Tibial artery (tissue), 4 donors: ENCODE results near the gene CYP39A1.
A peak's percentile ranks its signal among the peaks of the same experiment; 100 is the strongest.

Experiments
- DNase-seq, 2 donors: peaks; one replicate each; pipeline ENCODE4 v3.0.0-alpha.2; 2019
- H3K27ac ChIP-seq, 2 donors: fragments of 200-600 bp; sonication (generic) in 1 of 2; 1 replicate in 1 of 2; 2 replicates in 1 of 2; pipeline ENCODE4 v1.5.1; 2018 to 2019; ENCODE audit warnings: mild to moderate bottlenecking in 1 of 2
- H3K27me3 ChIP-seq, 2 donors: fragments of 200-600 bp; sonication (generic) in 1 of 2; one replicate each; pipeline versions ENCODE4 v1.5.1 to v1.6.0; 2016 to 2019
- H3K36me3 ChIP-seq, 3 donors: fragments of 200-600 bp; sonication (generic) in 2 of 3; one replicate each; pipeline ENCODE4 v1.5.1; 2016 to 2019; ENCODE audit warnings: mild to moderate bottlenecking in 2 of 3
- H3K4me1 ChIP-seq, 4 donors: fragments of 200-600 bp; sonication (generic) in 2 of 4; 1 replicate in 3 of 4; 2 replicates in 1 of 4; pipeline ENCODE4 v1.5.1; 2016 to 2019
- H3K4me3 ChIP-seq, 2 donors: fragments of 200-600 bp; sonication (generic) in 1 of 2; 1 replicate in 1 of 2; 2 replicates in 1 of 2; pipeline ENCODE4 v1.5.1; 2018 to 2019; ENCODE audit warnings: mild to moderate bottlenecking in 2 of 2
- H3K9me3 ChIP-seq, 3 donors: fragments of 200-600 bp; sonication (generic) in 1 of 3; one replicate each; pipeline ENCODE4 v1.5.1; 2016 to 2019
- CTCF ChIP-seq, 2 experiments: fragments of 200-600 bp in 1 of 2; fragments of 450-650 bp in 1 of 2; IDR thresholded peaks; one replicate each; pipeline ENCODE4 v1.5.1; 2017 to 2019; ENCODE audit warnings: antibody characterized with exemption in 2 of 2, mild to moderate bottlenecking in 1 of 2, moderate library complexity in 1 of 2
- intact Hi-C: fragments of 100-400 bp; cut with DNase I; formaldehyde crosslinking; loops from one replicate; pipeline ENCODE4 v1.15.0; 2023; ENCODE audit warnings: low total_unique reads

Gene CYP39A1

GRCh38 chr6:46509981-46510510 lies 142.6 kb downstream of the CYP39A1 start:
- Histone ChIP-seq H3K27me3 (no peaks in the 10 kb centered on the region), H3K36me3 (no peaks in the 10 kb centered on the region), H3K4me3 (no peak overlapping the region), H3K4me1 (peaks cover 0 to 92% (median 49%) of the 10 kb centered on the region in 4 donors), H3K27ac (peak overlapping the region; percentile 73 to 83), H3K9me3 (no peaks in the 10 kb centered on the region)
- no peak for DNase-seq
- TF ChIP-seq CTCF (IDR thresholded peaks at IDR 0.05), result no peak
- intact Hi-C loops, result no loop called here

GRCh38 chr6:46509063-46509462 lies 143.6 kb downstream of the CYP39A1 start:
- DNase-seq, result no peak
- Histone ChIP-seq H3K27me3 (no peaks in the 10 kb centered on the region), H3K27ac (peak overlapping the region; percentile 73 to 83), H3K4me1 (peaks cover 0 to 100% (median 51%) of the 10 kb centered on the region in 4 donors), H3K36me3 (no peaks in the 10 kb centered on the region), H3K4me3 (no peak overlapping the region), H3K9me3 (no peaks in the 10 kb centered on the region)
- intact Hi-C loops, result no loop called here
- TF ChIP-seq CTCF (IDR thresholded peaks at IDR 0.05), result no peak

GRCh38 chr6:46507426-46507825 lies 145.2 kb downstream of the CYP39A1 start:
- no peak for TF ChIP-seq CTCF (IDR thresholded peaks at IDR 0.05)
- DNase-seq, result no peak
- peak overlapping the region; percentile 73 to 83 for H3K27ac ChIP-seq
- no peaks in the 10 kb centered on the region for H3K27me3 ChIP-seq
- H3K9me3 ChIP-seq, result no peaks in the 10 kb centered on the region
- intact Hi-C loops, result no loop called here
- H3K36me3 ChIP-seq, result no peaks in the 10 kb centered on the region
- no peak overlapping the region for H3K4me3 ChIP-seq
- H3K4me1 ChIP-seq, result peaks cover 0 to 100% (median 55%) of the 10 kb centered on the region in 4 donors

- Histone ChIP-seq H3K27me3 (no peaks in the 10 kb centered on the region), H3K27ac (peak overlapping the region; percentile 73 to 83)
- no peak for DNase-seq
Measured at GRCh38 chr6:46505693-46506512, 146.7 kb downstream of the CYP39A1 start.

GRCh38 chr6:46504242-46504641 lies 148.4 kb downstream of the CYP39A1 start:
- intact Hi-C loops, result no loop called here
- H3K27ac ChIP-seq, result peak overlapping the region; percentile 73 to 83

More at GRCh38 chr6:46505693-46506512, 146.7 kb downstream of the CYP39A1 start:
- TF ChIP-seq CTCF (IDR thresholded peaks at IDR 0.05), result no peak
- Histone ChIP-seq H3K4me3 (no peak overlapping the region), H3K4me1 (peaks cover 0 to 100% (median 41%) of the 10 kb centered on the region in 4 donors), H3K9me3 (no peaks in the 10 kb centered on the region), H3K36me3 (no peaks in the 10 kb centered on the region)
- intact Hi-C loops, result no loop called here

More at GRCh38 chr6:46504242-46504641, 148.4 kb downstream of the CYP39A1 start:
- Histone ChIP-seq H3K4me1 (peaks cover 0 to 100% (median 27%) of the 10 kb centered on the region in 4 donors), H3K36me3 (no peaks in the 10 kb centered on the region), H3K27me3 (no peaks in the 10 kb centered on the region), H3K4me3 (no peak overlapping the region), H3K9me3 (no peaks in the 10 kb centered on the region)
- no peak for DNase-seq
- TF ChIP-seq CTCF (IDR thresholded peaks at IDR 0.05), result no peak
